CD4-positive, alpha-beta T cell treated with Interleukin-1 beta for 1 hour (primary cell): Measurements from ENCODE around the gene LAYN.

ENCODE experiments used
- DNase-seq, 2 donors: peaks; one replicate each; pipeline ENCODE4 v3.0.0-alpha.2; 2020 to 2022

The LAYN gene

GRCh38 chr11:111562692-111563389 is 22.3 kb downstream of the LAYN start:
- no peak for DNase-seq

GRCh38 chr11:111565114-111565720 is 24.7 kb downstream of the LAYN start:
- peak; percentile 40 to 68 for DNase-seq

- no peak for DNase-seq
Measured at GRCh38 chr11:111566324-111566723, 25.8 kb downstream of the LAYN start.

- no peak for DNase-seq
Measured at GRCh38 chr11:111569476-111569875, 29.0 kb downstream of the LAYN start.

GRCh38 chr11:111570796-111571195 is 30.3 kb downstream of the LAYN start:
- DNase-seq = no peak

GRCh38 chr11:111571829-111572501 is 31.4 kb downstream of the LAYN start:
- DNase-seq = no peak

GRCh38 chr11:111572581-111572980 is 32.1 kb downstream of the LAYN start:
- DNase-seq = no peak

GRCh38 chr11:111573821-111574249 is 33.3 kb downstream of the LAYN start:
- no peak for DNase-seq

- no peak for DNase-seq
Measured at GRCh38 chr11:111574373-111575225, 34.1 kb downstream of the LAYN start.

- no peak for DNase-seq
Measured at GRCh38 chr11:111575740-111576139, 35.2 kb downstream of the LAYN start.

- no peak for DNase-seq
Measured at GRCh38 chr11:111577821-111578220, 37.3 kb downstream of the LAYN start.

GRCh38 chr11:111581341-111581740 is 40.8 kb downstream of the LAYN start:
- DNase-seq = no peak

GRCh38 chr11:111582163-111582562 is 41.6 kb downstream of the LAYN start:
- no peak for DNase-seq

- no peak for DNase-seq
Measured at GRCh38 chr11:111582881-111583280, 42.4 kb downstream of the LAYN start.

- no peak for DNase-seq
Measured at GRCh38 chr11:111585371-111585770, 44.9 kb downstream of the LAYN start.

- DNase-seq = peak in 1 of 2 donors; percentile 66
Measured at GRCh38 chr11:111586388-111586831, 45.9 kb downstream of the LAYN start.

GRCh38 chr11:111589114-111589513 is 48.6 kb downstream of the LAYN start:
- DNase-seq = no peak

GRCh38 chr11:111589886-111590499 is 49.5 kb downstream of the LAYN start:
- DNase-seq = no peak

GRCh38 chr11:111591187-111591960 is 50.9 kb downstream of the LAYN start:
- DNase-seq = no peak

- no peak for DNase-seq
Measured at GRCh38 chr11:111592491-111592890, 52.0 kb downstream of the LAYN start.

GRCh38 chr11:111596319-111596718 is 55.8 kb downstream of the LAYN start:
- DNase-seq = no peak

- DNase-seq = no peak
Measured at GRCh38 chr11:111598148-111598547, 57.6 kb downstream of the LAYN start.
